SK-N-MC (cell line): Measurements from ENCODE around the gene PHF8.

Source experiments
- DNase-seq: peaks from one replicate; pipeline ENCODE4 v3.0.0-alpha.2; 2011; ENCODE audit warnings: low read depth, low spot score
- H3K27ac ChIP-seq: fragments of 200-600 bp; sonication (generic); 2 replicates; pipeline ENCODE4 v1.5.1; 2016; ENCODE audit warnings: mixed run types
- H3K36me3 ChIP-seq: fragments of 200-600 bp; sonication (generic); 2 replicates; pipeline ENCODE4 v1.6.1; 2017; ENCODE audit warnings: antibody characterized with exemption, low read length, mixed read lengths; ENCODE audit not compliant: insufficient read depth
- H3K4me3 ChIP-seq: fragments of 200-600 bp; sonication (generic); 2 replicates; pipeline ENCODE4 v1.5.1; 2016
- H3K9ac ChIP-seq: fragments of 200-600 bp; sonication (generic); 2 replicates; pipeline ENCODE4 v1.8.0; 2017; ENCODE audit warnings: mixed run types, mixed read lengths; ENCODE audit not compliant: insufficient read length
- H3K9me3 ChIP-seq: fragments of 200-600 bp; sonication (generic); 2 replicates; pipeline ENCODE4 v1.6.1; 2017; ENCODE audit warnings: low read depth, mild to moderate bottlenecking, antibody characterized with exemption, low read length, moderate library complexity, mixed read lengths
- EZH2 ChIP-seq: fragments of 200-600 bp; sonication (generic); IDR thresholded peaks from one replicate; pipeline ENCODE4 v1.6.1; 2017; ENCODE audit warnings: antibody characterized with exemption
- FOXP2 ChIP-seq: optimal IDR thresholded peaks from 2 replicates; pipeline ENCODE3; 2011; ENCODE audit warnings: mild to moderate bottlenecking, moderate library complexity; ENCODE audit not compliant: insufficient read depth; ENCODE audit errors: extremely low read length, control extremely low read depth
- POLR2AphosphoS5 ChIP-seq: IDR thresholded peaks from 2 replicates; pipeline ENCODE4 v1.6.1; 2012; ENCODE audit warnings: mild to moderate bottlenecking, low read depth, low read length, borderline replicate concordance

The PHF8 gene

DNA sequence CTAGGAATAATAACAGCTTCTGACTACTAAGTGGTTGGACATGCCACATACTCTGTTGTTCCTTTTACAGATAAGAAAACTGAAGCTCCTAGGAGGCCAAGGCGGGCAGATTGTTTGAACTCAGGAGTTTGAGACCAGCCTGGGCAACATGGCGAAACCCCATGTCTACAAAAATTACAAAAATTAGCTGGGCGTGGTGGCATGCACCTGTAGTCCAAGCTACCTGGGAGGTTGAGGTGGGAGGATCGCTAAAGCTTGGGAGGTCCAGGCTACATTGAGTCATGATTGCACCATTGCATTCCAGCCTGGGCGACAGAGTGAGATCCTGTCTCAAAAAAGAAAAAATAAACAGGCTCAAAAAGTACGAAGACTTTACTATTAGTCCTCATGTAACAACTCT is 30.6 kb upstream of the PHF8 start:
- no peak for DNase-seq
- no peaks in the 10 kb centered on the region for H3K9me3 ChIP-seq
- no peak overlapping the region for H3K4me3 ChIP-seq
- no peak overlapping the region for H3K9ac ChIP-seq
- no peak for TF ChIP-seq EZH2
- no peak for TF ChIP-seq POLR2AphosphoS5
- no peak for TF ChIP-seq FOXP2
- no peak overlapping the region for H3K27ac ChIP-seq
- no peaks in the 10 kb centered on the region for H3K36me3 ChIP-seq

DNA sequence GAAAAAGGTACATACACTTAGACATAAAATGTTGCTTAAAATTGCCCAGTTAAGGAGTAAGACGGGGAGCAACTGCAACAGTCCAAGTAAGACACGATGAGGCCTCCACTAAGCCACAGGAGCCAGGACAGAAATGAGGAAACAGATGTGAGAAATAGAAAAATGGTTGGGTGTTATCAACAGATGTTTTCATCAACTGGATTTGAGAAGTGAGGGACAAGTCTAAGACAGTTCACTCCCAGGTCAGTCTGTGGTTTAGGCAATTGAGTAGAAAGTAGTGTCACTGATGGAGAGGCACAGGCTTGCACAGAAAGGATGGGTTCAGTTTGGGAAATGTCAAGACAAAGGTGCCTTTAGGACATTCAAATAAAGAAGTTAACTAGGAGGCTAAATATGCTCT is 23.5 kb upstream of the PHF8 start:
- Histone ChIP-seq H3K36me3 (no peaks in the 10 kb centered on the region), H3K9ac (no peak overlapping the region), H3K27ac (no peak overlapping the region), H3K9me3 (no peaks in the 10 kb centered on the region), H3K4me3 (no peak overlapping the region)
- DNase-seq, result no peak
- no peak for TF ChIP-seq POLR2AphosphoS5
- no peak for TF ChIP-seq FOXP2
- TF ChIP-seq EZH2, result no peak

DNA sequence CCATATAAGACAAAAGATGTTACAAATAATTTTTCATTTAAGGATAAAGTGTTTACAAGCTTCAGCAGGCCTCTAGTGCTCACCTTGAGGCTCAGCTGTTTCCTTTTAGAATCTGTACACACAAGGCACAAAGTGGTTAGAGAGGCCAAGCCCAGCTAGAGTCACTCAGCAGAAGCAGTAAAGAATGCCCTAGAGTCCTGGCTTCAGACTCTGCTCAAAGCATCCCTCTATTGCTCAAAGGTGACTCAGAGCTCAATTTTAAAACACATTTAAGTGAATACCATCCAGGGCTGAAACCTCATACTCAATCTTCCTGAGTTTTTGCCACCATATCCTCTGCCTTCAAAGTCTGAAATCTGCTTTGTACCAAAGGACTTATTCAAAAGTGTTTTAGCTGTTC is 22.6 kb upstream of the PHF8 start:
- DNase-seq, result no peak
- Histone ChIP-seq H3K9me3 (no peaks in the 10 kb centered on the region), H3K4me3 (no peak overlapping the region), H3K36me3 (no peaks in the 10 kb centered on the region), H3K9ac (no peak overlapping the region), H3K27ac (no peak overlapping the region)
- TF ChIP-seq FOXP2 (no peak), EZH2 (no peak), POLR2AphosphoS5 (no peak)

DNA sequence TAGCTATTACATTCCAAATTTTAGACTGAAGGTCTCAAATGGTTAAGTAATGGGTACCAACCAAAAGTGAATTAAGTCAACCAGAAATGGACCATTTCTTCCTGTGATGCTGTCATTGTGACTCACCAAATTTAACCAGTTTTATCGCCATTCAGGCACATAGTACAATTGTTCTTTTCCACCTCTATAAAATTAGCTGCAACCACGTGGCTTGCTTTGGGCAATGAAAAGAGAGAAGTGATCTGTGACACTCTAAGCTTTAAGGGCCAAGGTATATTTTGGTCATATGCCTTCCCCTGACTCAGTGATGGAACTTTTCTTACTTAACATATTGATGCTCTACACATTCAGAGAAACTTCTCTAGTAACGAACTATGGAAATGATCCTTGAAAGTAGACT is 20.3 kb upstream of the PHF8 start:
- no peaks in the 10 kb centered on the region for H3K9me3 ChIP-seq
- H3K36me3 ChIP-seq, result no peaks in the 10 kb centered on the region
- no peak for DNase-seq
- TF ChIP-seq POLR2AphosphoS5, result no peak
- no peak for TF ChIP-seq EZH2
- TF ChIP-seq FOXP2, result no peak
- H3K9ac ChIP-seq, result no peak overlapping the region
- H3K27ac ChIP-seq, result no peak overlapping the region
- no peak overlapping the region for H3K4me3 ChIP-seq

DNA sequence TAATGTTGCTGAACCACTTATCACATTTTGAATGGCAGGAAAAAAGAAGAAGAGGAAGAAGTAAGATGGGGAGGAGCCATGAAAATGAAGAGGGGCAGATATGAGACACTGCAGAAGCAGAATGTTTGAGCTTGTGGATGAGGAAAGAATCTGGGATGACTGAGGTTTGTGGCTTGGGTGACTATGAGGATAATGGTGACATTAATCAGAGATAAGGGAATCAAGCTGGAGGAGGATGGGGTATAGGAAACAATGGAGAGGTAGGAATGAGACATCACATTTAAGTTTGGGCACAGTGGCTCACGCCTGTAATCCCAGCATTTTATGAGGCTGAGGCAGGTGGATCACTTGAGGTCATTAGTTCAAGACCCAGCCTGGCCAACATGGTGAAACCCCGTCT is 19.1 kb upstream of the PHF8 start:
- no peak for TF ChIP-seq EZH2
- TF ChIP-seq FOXP2, result no peak
- TF ChIP-seq POLR2AphosphoS5, result no peak
- H3K9me3 ChIP-seq, result no peaks in the 10 kb centered on the region

DNA sequence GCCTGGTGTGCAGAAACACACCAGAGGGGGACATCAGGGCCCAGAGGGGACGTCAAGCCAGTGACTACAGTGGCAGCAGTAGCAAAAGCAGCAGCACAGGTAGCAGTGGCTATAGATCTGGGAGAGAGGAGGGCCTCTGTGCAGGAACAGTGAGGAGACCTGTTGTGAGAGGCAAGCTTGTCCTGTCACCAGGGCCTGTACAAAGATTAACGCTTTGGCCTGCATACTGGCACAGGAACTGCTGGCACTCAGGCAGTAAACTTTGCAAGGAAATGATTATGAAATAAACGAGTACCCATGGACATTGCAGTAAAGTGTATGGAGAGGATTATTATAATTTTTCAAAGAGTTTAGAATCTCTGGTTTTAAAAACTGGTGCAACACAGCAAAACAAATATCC is 5.5 kb upstream of the PHF8 start:
- no peak overlapping the region for H3K27ac ChIP-seq
- no peak for DNase-seq
- no peak for TF ChIP-seq FOXP2
- TF ChIP-seq EZH2, result no peak
- TF ChIP-seq POLR2AphosphoS5, result no peak
- no peaks in the 10 kb centered on the region for H3K9me3 ChIP-seq
- H3K36me3 ChIP-seq, result no peaks in the 10 kb centered on the region
- no peak overlapping the region for H3K9ac ChIP-seq
- H3K4me3 ChIP-seq, result no peak overlapping the region

More for the DNA sequence above, 19.1 kb upstream of the PHF8 start:
- DNase-seq, result no peak
- H3K36me3 ChIP-seq, result no peaks in the 10 kb centered on the region
- no peak overlapping the region for H3K9ac ChIP-seq
- H3K4me3 ChIP-seq, result no peak overlapping the region
- no peak overlapping the region for H3K27ac ChIP-seq

DNA sequence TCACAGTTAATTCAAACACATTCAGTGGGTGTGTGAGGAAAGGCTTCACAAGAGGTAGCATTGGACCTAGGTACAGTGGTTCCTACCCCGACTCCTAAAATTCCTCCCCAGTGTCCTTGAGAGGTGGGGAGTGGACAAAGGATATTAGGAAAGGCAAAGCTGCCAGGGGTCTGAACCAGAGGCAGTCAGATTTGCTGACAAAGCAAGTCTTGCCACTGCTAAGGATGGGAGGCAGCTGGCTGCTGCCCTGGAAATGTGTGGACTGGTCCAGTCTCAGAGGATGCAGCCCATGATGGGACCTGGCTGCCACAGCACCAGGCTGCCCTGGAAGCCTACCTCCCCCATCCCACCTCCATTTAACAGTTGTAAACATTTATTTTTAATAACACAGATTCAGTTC is 4.1 kb upstream of the PHF8 start:
- TF ChIP-seq FOXP2 (no peak), POLR2AphosphoS5 (no peak), EZH2 (no peak)
- Histone ChIP-seq H3K9me3 (no peaks in the 10 kb centered on the region), H3K27ac (no peak overlapping the region)

DNA sequence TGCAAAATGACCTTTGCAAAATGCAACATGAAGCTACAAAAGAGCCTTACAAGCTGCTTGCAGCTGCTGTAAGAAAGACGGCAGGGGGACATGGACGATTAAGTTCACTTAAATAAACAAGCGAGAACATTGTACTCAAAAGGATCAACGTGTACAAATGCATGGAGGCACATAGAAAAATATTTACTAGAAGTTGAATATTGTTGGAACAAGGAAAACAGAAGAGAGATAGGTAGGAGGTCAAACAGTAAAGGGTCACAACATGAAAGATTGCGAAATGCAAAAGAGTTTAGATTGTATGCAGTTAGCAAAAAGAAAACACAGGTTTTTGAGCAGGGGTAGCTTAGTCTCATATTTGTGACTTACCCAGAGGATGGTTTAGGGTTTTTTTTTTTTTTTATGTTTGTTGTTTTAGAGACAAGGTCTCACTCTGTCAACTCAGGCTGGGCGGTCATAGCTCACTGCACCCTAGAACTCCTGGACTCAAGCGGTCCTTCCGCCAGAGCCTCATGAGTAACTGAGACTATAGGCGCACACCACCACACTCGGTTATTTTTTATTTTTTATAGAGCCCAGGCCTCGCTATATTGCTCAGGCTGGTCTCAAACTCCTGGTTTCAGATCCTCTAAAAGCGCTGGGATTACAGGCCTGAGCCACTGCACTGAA is 1.4 kb upstream of the PHF8 start:
- TF ChIP-seq EZH2 (no peak), FOXP2 (no peak), POLR2AphosphoS5 (no peak)
- Histone ChIP-seq H3K9ac (no peak overlapping the region), H3K27ac (0 out of 2 replicates have a peak overlapping the region, but pooled peaks have one; percentile 93), H3K36me3 (0 out of 2 replicates have a peak, but pooled peaks cover 3% of the 10 kb centered on the region), H3K4me3 (no peak overlapping the region), H3K9me3 (no peaks in the 10 kb centered on the region)
- DNase-seq, result no peak

More for the DNA sequence above, 4.1 kb upstream of the PHF8 start:
- Histone ChIP-seq H3K9ac (no peak overlapping the region), H3K36me3 (no peaks in the 10 kb centered on the region), H3K4me3 (no peak overlapping the region)
- DNase-seq, result no peak
